Subcutaneous abdominal adipose tissue (tissue), 5 donors: ENCODE data around the gene PIEZO1.

ENCODE experiments used
- H3K27ac ChIP-seq: one replicate; pipeline ENCODE4 v1.7.0; 2013; ENCODE audit warnings: low read depth, mild to moderate bottlenecking, inconsistent platforms, low read length, moderate library complexity
- H3K27me3 ChIP-seq, 5 donors: one replicate each; pipeline ENCODE4 v1.7.0; 2013; ENCODE audit warnings: low read length in 5 of 5, inconsistent platforms in 1 of 5; ENCODE audit not compliant: control insufficient read depth in 5 of 5, insufficient read depth in 4 of 5
- H3K36me3 ChIP-seq, 5 donors: one replicate each; pipeline ENCODE4 v1.7.0; 2013; ENCODE audit warnings: low read length in 5 of 5; ENCODE audit not compliant: control insufficient read depth in 5 of 5, insufficient read depth in 5 of 5
- H3K4me1 ChIP-seq, 5 donors: one replicate each; pipeline ENCODE4 v1.7.0; 2013; ENCODE audit warnings: low read length in 5 of 5, mild to moderate bottlenecking in 3 of 5, moderate library complexity in 1 of 5; ENCODE audit not compliant: control insufficient read depth in 5 of 5, insufficient read depth in 5 of 5
- H3K4me3 ChIP-seq, 5 donors: one replicate each; pipeline ENCODE4 v1.7.0; 2013; ENCODE audit warnings: low read length in 5 of 5, low read depth in 1 of 5
- H3K9ac ChIP-seq, 5 donors: one replicate each; pipeline ENCODE4 v1.7.0; 2013; ENCODE audit warnings: low read length in 5 of 5, mild to moderate bottlenecking in 4 of 5, moderate library complexity in 3 of 5
- H3K9me3 ChIP-seq, 5 donors: one replicate each; pipeline ENCODE4 v1.7.0; 2013; ENCODE audit warnings: low read length in 5 of 5; ENCODE audit not compliant: control insufficient read depth in 5 of 5
- donor health status: healthy.
- donor health status: healthy.
- donor health status: healthy.
- donor health status: healthy.
- donor health status: healthy.

Gene PIEZO1

DNA sequence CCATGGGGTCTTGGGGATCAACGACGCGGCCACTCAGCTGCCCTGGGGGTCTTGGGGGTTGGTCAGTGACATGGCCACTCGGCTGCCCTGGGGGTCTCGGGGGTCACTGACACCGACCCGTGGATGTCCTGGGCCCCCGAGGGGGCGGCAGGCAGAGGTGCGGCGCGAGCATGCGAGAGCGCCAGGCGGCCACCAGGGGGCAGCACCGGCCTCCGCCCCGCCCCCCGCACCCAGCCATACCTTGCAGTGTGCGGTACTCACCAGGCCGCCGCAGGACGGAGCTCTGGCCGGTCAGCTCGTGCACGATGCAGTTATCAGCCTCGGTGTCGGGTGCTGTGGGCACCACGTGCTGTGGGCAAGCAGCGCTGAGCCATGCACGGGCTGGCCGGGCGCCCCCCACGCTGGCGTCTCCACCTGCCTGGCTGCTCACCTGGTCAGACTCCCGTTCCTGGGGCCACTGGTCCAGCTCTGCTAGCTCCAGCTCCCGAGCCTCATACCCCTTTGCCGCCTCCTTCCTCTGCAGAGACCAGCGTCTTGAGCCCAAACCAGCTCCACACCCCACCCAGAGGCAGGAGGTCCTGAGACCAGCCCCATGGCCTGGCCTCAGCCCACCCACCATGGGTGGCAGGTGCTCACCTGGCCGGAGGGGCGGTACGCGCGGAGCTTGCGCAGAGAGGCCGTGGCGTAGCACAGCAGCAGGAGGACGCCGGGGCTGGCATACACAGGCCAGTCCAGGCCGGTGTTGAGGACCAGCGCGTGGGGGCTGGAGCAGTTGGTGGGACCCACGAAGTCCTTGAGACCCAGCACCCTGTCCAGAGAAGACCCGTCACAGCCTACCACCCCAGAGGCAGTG, 47.5 kb downstream of the PIEZO1 start:
- peaks cover 0 to 94% (median 83%) of the 10 kb centered on the region in 5 donors for H3K36me3 ChIP-seq
- H3K9ac ChIP-seq: no peak overlapping the region
- no peak overlapping the region for H3K27ac ChIP-seq
- no peaks in the 10 kb centered on the region for H3K27me3 ChIP-seq
- H3K4me1 ChIP-seq: peaks cover 0 to 5% (median 2%) of the 10 kb centered on the region in 5 donors
- no peaks in the 10 kb centered on the region for H3K9me3 ChIP-seq
- H3K4me3 ChIP-seq: no peak overlapping the region

DNA sequence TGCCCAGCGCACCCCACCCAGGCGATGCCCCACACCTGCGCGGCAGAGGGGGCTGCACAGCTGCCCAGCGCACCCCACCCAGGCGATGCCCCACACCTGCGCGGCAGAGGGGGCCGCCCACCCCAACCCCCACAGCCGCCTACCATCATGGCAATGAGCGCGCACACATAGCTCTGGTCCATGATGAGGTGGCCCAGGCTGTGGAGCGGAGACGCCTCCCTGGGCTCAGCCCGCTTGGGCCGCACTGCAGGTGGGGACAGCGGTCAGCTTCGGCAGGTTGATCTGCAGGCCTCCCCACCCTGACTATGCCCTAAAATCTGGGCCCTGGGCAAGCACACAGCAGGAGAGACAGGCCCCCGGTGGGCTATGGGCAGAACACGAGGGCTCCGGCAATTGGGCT, 48.5 kb downstream of the PIEZO1 start:
- Histone ChIP-seq H3K27ac (no peak overlapping the region), H3K9ac (no peak overlapping the region), H3K4me1 (peaks cover 0 to 5% (median 2%) of the 10 kb centered on the region in 5 donors), H3K36me3 (peaks cover 0 to 93% (median 84%) of the 10 kb centered on the region in 5 donors), H3K27me3 (no peaks in the 10 kb centered on the region), H3K9me3 (no peaks in the 10 kb centered on the region), H3K4me3 (no peak overlapping the region)

DNA sequence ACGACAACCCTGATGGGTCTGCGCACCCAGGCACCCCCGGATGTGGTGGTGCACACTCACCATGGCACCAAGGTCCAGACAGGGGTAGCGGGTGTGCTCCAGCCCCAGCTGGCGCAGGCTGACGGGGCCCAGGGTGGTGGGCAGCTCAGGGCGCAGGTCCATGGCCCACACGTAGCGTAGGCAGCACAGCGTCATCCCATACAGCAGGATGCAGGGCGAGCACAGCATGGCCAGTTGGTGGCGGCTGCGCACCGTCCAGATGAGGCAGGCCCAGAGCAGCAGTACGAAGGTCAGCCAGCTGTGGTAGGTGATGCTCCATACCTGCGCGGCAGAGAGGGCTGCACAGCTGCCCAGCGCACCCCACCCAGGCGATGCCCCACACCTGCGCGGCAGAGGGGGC, 48.9 kb downstream of the PIEZO1 start:
- Histone ChIP-seq H3K4me3 (no peak overlapping the region), H3K36me3 (peaks cover 0 to 93% (median 84%) of the 10 kb centered on the region in 5 donors), H3K27ac (no peak overlapping the region), H3K27me3 (no peaks in the 10 kb centered on the region), H3K4me1 (peaks cover 0 to 5% (median 2%) of the 10 kb centered on the region in 5 donors), H3K9me3 (no peaks in the 10 kb centered on the region), H3K9ac (no peak overlapping the region)

DNA sequence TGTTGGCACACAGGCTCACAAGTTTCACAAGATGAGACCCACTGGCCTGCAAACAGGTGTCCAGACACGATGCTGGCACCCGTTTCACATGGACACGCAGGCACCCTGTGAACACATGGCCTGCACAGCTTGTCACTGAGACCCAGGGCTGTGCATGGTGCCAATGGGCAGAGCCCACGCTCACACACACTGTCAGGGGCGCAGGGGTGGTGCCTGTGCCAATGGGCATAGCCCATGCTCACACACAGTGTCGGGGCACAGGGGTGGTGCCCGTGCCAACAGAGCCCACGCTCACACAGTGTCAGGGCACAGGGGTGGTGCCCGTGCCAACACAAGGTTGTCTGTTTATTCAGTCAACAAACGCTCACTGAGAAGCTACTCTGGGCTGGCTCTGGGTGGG, 49.4 kb downstream of the PIEZO1 start:
- no peak overlapping the region for H3K4me3 ChIP-seq
- H3K9me3 ChIP-seq: no peaks in the 10 kb centered on the region
- H3K4me1 ChIP-seq: peaks cover 0 to 5% (median 2%) of the 10 kb centered on the region in 5 donors
- H3K27ac ChIP-seq: no peak overlapping the region
- H3K27me3 ChIP-seq: no peaks in the 10 kb centered on the region
- H3K9ac ChIP-seq: no peak overlapping the region
- peaks cover 0 to 93% (median 84%) of the 10 kb centered on the region in 5 donors for H3K36me3 ChIP-seq

DNA sequence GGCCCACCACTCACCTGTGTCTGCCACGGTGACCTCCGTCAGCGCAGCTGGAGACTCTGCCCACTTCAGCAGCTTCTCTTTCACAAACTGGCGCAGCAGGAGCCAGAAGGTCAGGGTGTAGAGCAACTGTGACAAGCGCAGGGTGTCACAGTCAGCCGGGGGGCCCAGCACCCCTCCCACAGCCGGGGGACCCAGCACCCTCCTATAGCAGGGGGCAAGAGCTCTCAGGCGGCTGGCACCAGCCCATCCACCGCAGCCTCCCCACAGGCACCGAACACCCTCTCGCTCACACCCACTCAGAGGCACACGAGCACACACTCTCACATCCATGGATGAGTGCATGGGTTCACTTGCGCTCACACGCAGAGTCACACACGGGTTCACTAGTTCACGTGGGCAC, 49.9 kb downstream of the PIEZO1 start:
- Histone ChIP-seq H3K4me3 (no peak overlapping the region), H3K27me3 (no peaks in the 10 kb centered on the region), H3K4me1 (peaks cover 0 to 5% (median 2%) of the 10 kb centered on the region in 5 donors), H3K36me3 (peaks cover 0 to 93% (median 81%) of the 10 kb centered on the region in 5 donors), H3K27ac (no peak overlapping the region), H3K9ac (no peak overlapping the region), H3K9me3 (no peaks in the 10 kb centered on the region)

DNA sequence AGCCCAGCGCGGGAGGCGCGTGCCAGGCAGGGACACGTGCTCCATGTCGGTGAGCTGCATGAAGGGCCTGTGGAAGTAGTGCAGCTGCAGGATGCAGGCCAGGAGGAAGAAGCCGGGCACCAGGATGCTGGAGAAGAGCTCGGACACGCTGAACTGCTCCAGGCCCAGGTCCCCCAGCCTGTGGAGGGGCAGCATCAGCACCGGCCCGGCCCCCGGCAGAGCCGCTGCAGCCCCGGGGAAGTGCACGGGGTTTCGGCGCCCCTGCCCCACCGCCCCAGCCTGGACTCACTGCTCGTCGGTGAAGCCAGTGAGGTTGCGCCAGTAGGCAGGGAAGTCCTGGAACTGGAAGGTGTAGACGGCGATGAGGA, 50.7 kb downstream of the PIEZO1 start:
- no peak overlapping the region for H3K4me3 ChIP-seq
- H3K27ac ChIP-seq: no peak overlapping the region
- H3K4me1 ChIP-seq: peaks cover 0 to 5% (median 2%) of the 10 kb centered on the region in 5 donors
- no peak overlapping the region for H3K9ac ChIP-seq
- H3K9me3 ChIP-seq: no peaks in the 10 kb centered on the region
- no peaks in the 10 kb centered on the region for H3K27me3 ChIP-seq
- H3K36me3 ChIP-seq: peaks cover 0 to 90% (median 79%) of the 10 kb centered on the region in 5 donors

DNA sequence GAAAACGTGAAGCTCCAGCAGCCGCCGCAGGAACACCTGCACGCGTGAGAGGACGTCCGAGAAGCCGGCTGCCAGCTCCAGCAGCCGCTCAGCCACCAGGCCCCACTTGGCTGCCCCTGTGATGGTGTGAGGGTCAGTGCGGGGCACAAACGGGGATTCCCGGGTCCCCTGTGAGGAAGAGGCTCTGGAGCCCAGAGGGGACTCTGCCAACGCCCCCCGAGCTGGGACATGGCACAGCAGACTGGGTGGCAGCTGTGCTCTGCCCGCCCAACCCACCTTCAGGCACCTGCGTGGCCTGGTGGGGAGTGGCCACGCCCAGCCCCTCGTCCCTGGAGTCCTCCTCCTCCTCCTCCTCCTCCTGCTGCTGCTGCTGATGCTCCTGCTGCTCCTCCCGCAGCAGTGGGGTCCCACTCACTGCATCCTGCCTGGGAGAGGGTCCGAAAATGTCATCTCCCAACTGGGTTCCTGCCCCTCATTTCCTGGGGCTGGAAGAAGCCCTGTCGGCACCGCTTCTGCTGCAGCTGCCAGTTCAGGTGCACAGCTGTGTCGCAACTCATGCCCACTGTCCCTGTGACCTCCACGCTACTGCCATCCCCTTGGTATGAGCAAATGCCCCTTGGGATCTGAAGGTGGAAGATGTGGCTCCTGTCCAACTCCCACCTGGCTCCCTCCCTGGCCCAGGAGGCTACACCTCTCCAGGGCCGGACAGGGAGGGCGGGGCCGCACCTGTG, 51.2 kb downstream of the PIEZO1 start:
- no peak overlapping the region for H3K27ac ChIP-seq
- H3K27me3 ChIP-seq: no peaks in the 10 kb centered on the region
- H3K9ac ChIP-seq: no peak overlapping the region
- no peaks in the 10 kb centered on the region for H3K9me3 ChIP-seq
- H3K36me3 ChIP-seq: peaks cover 0 to 85% (median 78%) of the 10 kb centered on the region in 5 donors
- no peak overlapping the region for H3K4me3 ChIP-seq
- H3K4me1 ChIP-seq: peaks cover 0 to 5% (median 2%) of the 10 kb centered on the region in 5 donors

DNA sequence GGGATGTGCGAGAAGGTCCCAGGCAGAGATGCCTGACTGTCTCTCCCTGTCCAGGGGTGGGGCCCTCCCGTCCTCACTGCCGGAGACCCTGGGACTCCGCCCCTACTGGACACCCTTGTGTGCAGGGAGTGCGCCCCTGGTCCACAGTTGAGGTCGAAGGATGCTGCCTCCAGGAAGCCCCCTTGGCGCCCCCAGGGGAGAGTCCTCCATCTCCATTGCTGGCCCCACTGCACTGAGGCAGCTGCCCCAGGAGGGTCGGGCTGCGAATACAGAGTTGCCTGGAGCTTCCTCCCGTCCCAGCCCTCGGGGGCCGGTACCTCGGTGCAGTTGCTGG, 52.1 kb downstream of the PIEZO1 start:
- H3K4me3 ChIP-seq: no peak overlapping the region
- H3K36me3 ChIP-seq: peaks cover 0 to 80% (median 73%) of the 10 kb centered on the region in 5 donors
- no peak overlapping the region for H3K9ac ChIP-seq
- no peak overlapping the region for H3K27ac ChIP-seq
- H3K9me3 ChIP-seq: no peaks in the 10 kb centered on the region
- H3K4me1 ChIP-seq: peaks cover 0 to 5% (median 2%) of the 10 kb centered on the region in 5 donors
- no peaks in the 10 kb centered on the region for H3K27me3 ChIP-seq

DNA sequence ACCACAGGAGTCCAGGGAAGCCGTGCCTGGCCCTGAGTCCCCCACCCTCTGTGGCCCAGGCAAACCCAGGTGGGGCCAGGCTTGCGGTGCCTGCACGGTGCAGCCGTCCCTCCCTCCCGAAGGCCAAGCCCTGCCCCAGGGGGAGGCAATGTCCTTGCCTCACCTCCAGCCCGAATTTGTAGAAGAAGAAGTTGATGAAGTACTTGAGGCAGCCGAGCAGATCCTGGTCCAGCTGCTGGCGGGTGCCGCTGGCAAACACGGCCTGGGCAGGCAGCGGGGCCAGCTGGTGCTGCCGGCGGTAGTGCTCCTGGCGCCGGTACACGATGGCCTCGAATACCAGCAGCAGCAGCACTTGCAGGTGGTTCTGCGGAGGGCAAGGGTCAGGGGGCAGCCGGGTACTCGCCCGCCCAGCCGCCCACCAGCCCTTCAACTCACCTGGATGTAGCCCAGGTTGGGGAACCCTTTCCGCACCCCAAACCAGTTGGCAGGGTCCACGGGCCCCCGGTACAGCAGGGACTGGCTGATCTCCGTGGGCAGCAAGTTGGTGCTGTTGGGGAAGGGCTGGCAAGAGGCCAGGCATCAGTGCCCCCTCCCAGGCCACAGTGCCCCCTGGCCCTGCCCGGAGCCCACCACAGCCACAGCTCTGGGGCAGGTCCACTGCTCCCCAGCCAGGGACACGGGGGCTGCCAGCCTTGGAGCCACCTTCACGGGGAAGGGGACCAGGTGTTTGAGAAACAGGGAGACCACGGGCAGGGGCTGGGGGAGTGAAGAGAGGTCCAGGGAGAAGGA, 52.7 kb downstream of the PIEZO1 start:
- H3K9ac ChIP-seq: no peak overlapping the region
- no peaks in the 10 kb centered on the region for H3K4me1 ChIP-seq
- H3K36me3 ChIP-seq: peaks cover 0 to 80% (median 73%) of the 10 kb centered on the region in 5 donors
- H3K27me3 ChIP-seq: no peaks in the 10 kb centered on the region
- H3K27ac ChIP-seq: no peak overlapping the region
- H3K9me3 ChIP-seq: no peaks in the 10 kb centered on the region
- H3K4me3 ChIP-seq: no peak overlapping the region
